CD4-positive, alpha-beta T cell (primary cell): ENCODE results near the gene TMEM164. TPM values are rescaled to one million over a fixed set of nuclear protein-coding genes. Genes with fewer than 3 reads are reported as not detected.

Source experiments
- ATAC-seq: fragments of 200-7000 bp; cut with Tn5 transposase; one replicate; pipeline ENCODE4 v1.10.0; 2022; ENCODE audit warnings: mild to moderate bottlenecking; ENCODE audit not compliant: poor library complexity
- CTCF ChIA-PET: fragments of 350-600 bp; sonication (Branson Sonifier 250); formaldehyde crosslinking; loops from one replicate; lab custom pipeline; 2021; ENCODE audit warnings: antibody characterized with exemption, inconsistent platforms; lab: Charles Lee
- POLR2A ChIA-PET: fragments of 350-600 bp; sonication (Branson Sonifier 250); formaldehyde crosslinking; loops from one replicate; lab custom pipeline; 2021; ENCODE audit warnings: antibody characterized with exemption, inconsistent platforms; lab: Charles Lee
- DNase-seq, 14 experiments: peaks; one replicate each; pipeline ENCODE4 v3.0.0-alpha.2; 2013 to 2020; ENCODE audit warnings: mixed read lengths in 2 of 14
- H3K27ac ChIP-seq, 2 donors: one replicate each; pipeline versions ENCODE4 v1.5.1 to v1.7.0; 2013; ENCODE audit warnings: low read length in 2 of 2, low read depth in 1 of 2, mild to moderate bottlenecking in 1 of 2
- H3K27me3 ChIP-seq, 2 experiments: 1 replicate in 1 of 2; 2 replicates in 1 of 2; pipeline versions ENCODE4 v1.6.1 to v1.7.0; 2013; ENCODE audit warnings: low read length in 2 of 2, control low read depth in 1 of 2, mild to moderate bottlenecking in 1 of 2, moderate library complexity in 1 of 2; ENCODE audit not compliant: insufficient read depth in 2 of 2, control insufficient read depth in 1 of 2
- H3K36me3 ChIP-seq: one replicate; pipeline ENCODE4 v1.6.1; 2013; ENCODE audit warnings: low read length, control low read depth; ENCODE audit not compliant: insufficient read depth
- H3K4me1 ChIP-seq: one replicate; pipeline ENCODE4 v1.6.1; 2013; ENCODE audit warnings: low read length, control low read depth; ENCODE audit not compliant: insufficient read depth
- H3K4me3 ChIP-seq: one replicate; pipeline ENCODE4 v1.5.1; 2013; ENCODE audit warnings: mild to moderate bottlenecking, low read length, moderate library complexity
- H3K9me3 ChIP-seq, 2 experiments: 1 replicate in 1 of 2; 2 replicates in 1 of 2; pipeline versions ENCODE4 v1.6.1 to v1.7.0; 2013; ENCODE audit warnings: low read length in 2 of 2, mild to moderate bottlenecking in 2 of 2, control low read depth in 1 of 2, moderate library complexity in 1 of 2; ENCODE audit not compliant: control insufficient read depth in 1 of 2, insufficient read depth in 1 of 2
- H3K27ac Mint-ChIP-seq: one replicate; pipeline ENCODE4 v1.8.0; 2020; ENCODE audit warnings: mixed read lengths
- H3K27me3 Mint-ChIP-seq: one replicate; pipeline ENCODE4 v1.8.0; 2021; ENCODE audit warnings: mixed read lengths
- H3K36me3 Mint-ChIP-seq: one replicate; pipeline ENCODE4 v1.8.0; 2021; ENCODE audit warnings: low read depth, mixed read lengths
- H3K4me1 Mint-ChIP-seq: one replicate; pipeline ENCODE4 v1.8.0; 2021; ENCODE audit warnings: low read depth, mixed read lengths
- H3K4me3 Mint-ChIP-seq: one replicate; pipeline ENCODE4 v1.8.0; 2020; ENCODE audit warnings: mild to moderate bottlenecking, mixed read lengths
- H3K9me3 Mint-ChIP-seq: one replicate; pipeline ENCODE4 v1.8.0; 2020; ENCODE audit warnings: mixed read lengths
- intact Hi-C, 2 experiments: fragments of 100-400 bp; cut with DNase I in 1 of 2; cut with micrococcal nuclease in 1 of 2; formaldehyde crosslinking; loops; one replicate each; pipeline versions ENCODE4 v1.15.1 to v1.9.0; 2023 to 2025; cut with DNase I, micrococcal nuclease
- total RNA-seq, 174 experiments: library from RNA in 2 of 174; stranded (reverse) in 2 of 174; gene quantifications; one replicate each; pipeline ENCODE4 v1.2.3 and lab custom pipeline; 2021 to 2026
- TF ChIP-seq, protein P1 (sequence below): fragments of 200-600 bp; IDR thresholded peaks from one replicate; pipeline ENCODE4 v1.8.0; 2022; ENCODE audit warnings: antibody characterized with exemption, mild to moderate bottlenecking

The TMEM164 gene
- total RNA-seq, 2 experiments from 2014 or later = 11.1 to 13.4 TPM

DNA sequence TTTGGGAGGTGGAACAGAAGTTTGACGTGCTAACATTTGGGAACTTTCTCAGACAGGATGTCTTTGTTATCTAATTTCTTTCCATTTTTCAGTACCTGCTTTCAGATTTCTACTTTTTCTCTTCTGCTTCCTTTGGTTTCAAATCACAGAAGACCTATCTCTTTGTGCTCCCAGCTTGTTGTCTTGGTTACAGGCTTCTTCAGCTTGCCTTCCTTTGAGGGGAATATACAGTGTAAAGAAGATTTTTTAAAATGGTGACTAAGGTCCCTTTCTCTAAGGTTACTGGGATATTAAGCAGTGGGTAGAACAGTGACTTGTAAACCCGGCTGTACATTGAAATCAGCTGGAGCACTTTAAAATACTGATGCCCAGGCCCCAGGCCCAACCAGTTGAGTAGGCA, 48.0 kb downstream of the TMEM164 start:
- POLR2A ChIA-PET = no interaction called here
- Histone ChIP-seq H3K36me3 (peaks cover 6% of the 10 kb centered on the region), H3K4me3 (no peak overlapping the region), H3K4me1 (no peaks in the 10 kb centered on the region), H3K27me3 (no peaks in the 10 kb centered on the region), H3K9me3 (no peaks in the 10 kb centered on the region), H3K27ac (no peak overlapping the region)
- Mint-ChIP-seq H3K4me1 (peaks cover 19% of the 10 kb centered on the region), H3K36me3 (peaks cover 36% of the 10 kb centered on the region), H3K4me3 (no peak overlapping the region), H3K27me3 (no peaks in the 10 kb centered on the region), H3K9me3 (no peaks in the 10 kb centered on the region), H3K27ac (no peak overlapping the region)
- CTCF ChIA-PET = no interaction called here
- TF ChIP-seq, protein P1, sequence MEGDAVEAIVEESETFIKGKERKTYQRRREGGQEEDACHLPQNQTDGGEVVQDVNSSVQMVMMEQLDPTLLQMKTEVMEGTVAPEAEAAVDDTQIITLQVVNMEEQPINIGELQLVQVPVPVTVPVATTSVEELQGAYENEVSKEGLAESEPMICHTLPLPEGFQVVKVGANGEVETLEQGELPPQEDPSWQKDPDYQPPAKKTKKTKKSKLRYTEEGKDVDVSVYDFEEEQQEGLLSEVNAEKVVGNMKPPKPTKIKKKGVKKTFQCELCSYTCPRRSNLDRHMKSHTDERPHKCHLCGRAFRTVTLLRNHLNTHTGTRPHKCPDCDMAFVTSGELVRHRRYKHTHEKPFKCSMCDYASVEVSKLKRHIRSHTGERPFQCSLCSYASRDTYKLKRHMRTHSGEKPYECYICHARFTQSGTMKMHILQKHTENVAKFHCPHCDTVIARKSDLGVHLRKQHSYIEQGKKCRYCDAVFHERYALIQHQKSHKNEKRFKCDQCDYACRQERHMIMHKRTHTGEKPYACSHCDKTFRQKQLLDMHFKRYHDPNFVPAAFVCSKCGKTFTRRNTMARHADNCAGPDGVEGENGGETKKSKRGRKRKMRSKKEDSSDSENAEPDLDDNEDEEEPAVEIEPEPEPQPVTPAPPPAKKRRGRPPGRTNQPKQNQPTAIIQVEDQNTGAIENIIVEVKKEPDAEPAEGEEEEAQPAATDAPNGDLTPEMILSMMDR = no peak
- no peak for ATAC-seq
- no peak for DNase-seq
- intact Hi-C loops = no loop called here

DNA sequence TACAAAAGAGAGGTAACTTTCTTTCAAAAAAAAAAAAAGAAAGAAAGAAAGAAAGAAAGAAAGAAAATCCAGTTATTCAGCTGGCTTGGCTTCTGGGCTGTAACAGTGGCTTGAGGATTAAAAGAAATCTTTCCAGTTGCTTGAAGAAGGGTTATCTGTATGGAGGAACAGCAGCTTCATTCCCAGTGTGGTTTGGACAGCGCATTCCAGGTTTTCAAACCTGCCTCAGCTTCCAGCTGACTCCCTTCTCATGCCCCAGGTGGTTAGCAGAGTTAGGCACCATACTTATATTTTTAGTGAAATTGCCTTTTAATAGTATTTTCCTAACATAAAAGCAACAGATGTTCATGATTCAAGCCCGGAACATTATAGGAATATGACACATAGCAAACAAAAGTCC, 48.6 kb downstream of the TMEM164 start:
- no peak overlapping the region for H3K27ac ChIP-seq
- Mint-ChIP-seq H3K27ac (no peak overlapping the region), H3K4me1 (peaks cover 16% of the 10 kb centered on the region), H3K4me3 (no peak overlapping the region), H3K36me3 (peaks cover 36% of the 10 kb centered on the region), H3K9me3 (no peaks in the 10 kb centered on the region), H3K27me3 (no peaks in the 10 kb centered on the region)
- CTCF ChIA-PET = no interaction called here
- DNase-seq (no peak), ATAC-seq (no peak)
- intact Hi-C loops = no loop called here
- peaks cover 6% of the 10 kb centered on the region for H3K36me3 ChIP-seq
- TF ChIP-seq, protein P1 = no peak
- no peak overlapping the region for H3K4me3 ChIP-seq
- no peaks in the 10 kb centered on the region for H3K9me3 ChIP-seq
- H3K4me1 ChIP-seq = no peaks in the 10 kb centered on the region
- H3K27me3 ChIP-seq = no peaks in the 10 kb centered on the region
- POLR2A ChIA-PET = no interaction called here

DNA sequence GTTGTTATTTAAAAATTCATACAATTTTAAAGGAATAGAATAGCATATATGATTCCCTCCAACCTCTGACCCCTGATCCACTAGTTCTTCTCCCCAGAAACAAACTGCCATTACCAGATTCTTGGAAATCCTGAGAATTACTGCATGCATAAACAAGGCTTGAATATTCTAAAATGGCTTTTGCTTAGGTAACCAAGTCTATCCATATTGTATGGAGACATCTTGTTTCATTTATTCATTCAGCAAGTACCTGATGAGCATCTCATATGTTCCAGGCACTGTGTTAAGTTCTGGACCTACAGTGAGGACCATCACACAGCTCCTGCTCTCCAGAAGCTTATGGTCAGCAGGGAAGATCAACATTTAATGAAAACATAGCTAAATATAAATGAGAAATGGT, 49.4 kb downstream of the TMEM164 start:
- no peak overlapping the region for H3K27ac ChIP-seq
- intact Hi-C loops = no loop called here
- H3K4me3 ChIP-seq = no peak overlapping the region
- Mint-ChIP-seq H3K4me3 (no peak overlapping the region), H3K4me1 (peaks cover 16% of the 10 kb centered on the region), H3K27me3 (no peaks in the 10 kb centered on the region), H3K9me3 (no peaks in the 10 kb centered on the region), H3K36me3 (peaks cover 36% of the 10 kb centered on the region), H3K27ac (no peak overlapping the region)
- POLR2A ChIA-PET = interaction anchor here (0.6 kb wide), 1 partner anchor 27 kb away, joined by 3 read pairs; no protein-coding TSS in a partner anchor
- no peaks in the 10 kb centered on the region for H3K27me3 ChIP-seq
- ATAC-seq (no peak), DNase-seq (no peak)
- CTCF ChIA-PET = no interaction called here
- TF ChIP-seq, protein P1 = no peak
- H3K36me3 ChIP-seq = peaks cover 6% of the 10 kb centered on the region
- no peaks in the 10 kb centered on the region for H3K9me3 ChIP-seq
- no peaks in the 10 kb centered on the region for H3K4me1 ChIP-seq
